ENCODE results near the gene RARG. TPM values are rescaled to one million over a fixed set of nuclear protein-coding genes. Genes with fewer than 3 reads are reported as not detected.
"Not testable (repeated sequence)": the region's sequence is repeated elsewhere in the genome, so short reads cannot be mapped to it uniquely, and the experiment has no call there.

Gene RARG
- polyA plus RNA-seq, 3 donors from 2014 or later, result 2.9 to 10.1 (median 4.7) TPM

DNA sequence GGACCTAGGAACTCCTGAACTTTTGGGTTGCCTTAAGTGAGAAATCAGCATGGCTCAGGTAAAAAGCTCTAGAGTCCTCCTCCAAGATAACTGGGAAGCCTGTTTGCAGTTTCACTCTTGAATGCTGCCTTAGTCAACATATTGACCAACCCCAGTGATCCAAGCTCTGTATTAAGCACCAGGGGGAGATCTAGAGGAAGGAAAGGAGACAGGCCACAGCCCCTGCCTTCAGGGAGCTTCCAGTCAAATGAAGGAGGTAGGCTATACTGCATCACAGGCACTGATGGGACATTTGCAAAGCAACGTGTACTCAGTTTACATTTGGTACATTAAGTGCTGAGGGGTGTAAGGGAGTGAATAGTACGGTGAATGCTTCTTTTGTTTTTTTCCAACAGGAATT is 50.1 kb downstream of the RARG start:
- peaks cover 6 to 18% (median 9%) of the 10 kb centered on the region in 3 donors for H3K27me3 Mint-ChIP-seq (ENCODE audit: low read depth in 3 of 3)
- H3K36me3 Mint-ChIP-seq, result peaks cover 23 to 35% (median 26%) of the 10 kb centered on the region in 3 donors
- H3K27ac Mint-ChIP-seq, result peak overlapping the region in 4 of 6 donors; percentile 87 to 96 (median 92)
- peak overlapping the region; percentile 92 to 94 (median 93) for H3K4me3 Mint-ChIP-seq
- no peaks in the 10 kb centered on the region for H3K9me3 Mint-ChIP-seq
- H3K4me1 Mint-ChIP-seq, result peaks cover 46 to 68% of the 10 kb centered on the region in 2 donors
- no peak for DNase-seq

DNA sequence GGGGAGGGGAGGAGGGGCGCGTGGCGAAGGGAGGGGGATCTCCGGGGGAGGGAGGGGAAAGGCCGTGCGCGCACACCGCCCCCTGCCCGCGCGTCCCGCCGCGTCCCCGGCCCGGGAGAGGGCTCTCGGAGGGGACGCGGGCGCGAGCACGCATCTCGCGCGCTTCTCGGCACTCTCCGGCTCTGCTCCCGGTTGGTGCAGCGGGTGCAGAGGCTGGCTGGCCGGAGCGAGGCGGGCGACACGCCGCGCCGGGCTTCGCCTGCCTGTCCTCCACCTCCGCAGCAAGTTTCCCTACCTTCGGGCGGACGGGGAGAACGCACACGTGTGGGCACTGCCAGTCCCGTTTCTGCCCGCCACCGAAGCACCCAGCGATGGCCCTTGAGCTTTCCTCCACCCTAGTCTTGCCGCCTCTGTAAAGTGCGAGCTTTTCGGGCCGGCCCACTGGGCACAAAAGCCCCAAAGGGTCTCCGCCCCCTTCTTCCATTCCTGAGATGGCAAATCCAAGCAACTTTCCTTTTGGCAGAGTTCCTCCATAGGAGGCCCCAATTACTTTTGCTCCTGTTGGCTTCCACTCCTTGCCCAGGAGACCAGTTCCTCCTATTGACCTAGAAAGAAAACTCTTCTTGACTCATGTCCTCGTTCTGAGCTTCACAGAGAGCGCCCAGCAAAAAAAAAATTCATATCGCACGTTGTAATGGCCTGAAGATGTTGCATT is 50.9 kb downstream of the RARG start:
- H3K4me1 Mint-ChIP-seq, result peaks cover 46 to 63% of the 10 kb centered on the region in 2 donors
- H3K4me3 Mint-ChIP-seq, result peak overlapping the region; percentile 92 to 94 (median 93)
- H3K36me3 Mint-ChIP-seq, result peaks cover 19 to 27% (median 22%) of the 10 kb centered on the region in 3 donors
- peaks cover 6 to 20% (median 9%) of the 10 kb centered on the region in 3 donors for H3K27me3 Mint-ChIP-seq (ENCODE audit: low read depth in 3 of 3)
- H3K27ac Mint-ChIP-seq, result peak overlapping the region; percentile 87 to 96 (median 92)
- DNase-seq, result peak in 1 of 3 donors; percentile 75
- no peaks in the 10 kb centered on the region for H3K9me3 Mint-ChIP-seq

- H3K27ac Mint-ChIP-seq, result peak within 1 kb of the TSS; percentile 90 to 98 (median 96)
- DNase-seq, result peak; percentile 95 to 97 (median 96)
- peaks cover 45 to 56% of the 10 kb centered on the region in 2 donors for H3K4me1 Mint-ChIP-seq
- H3K27me3 Mint-ChIP-seq (ENCODE audit: low read depth in 3 of 3), result peaks cover 6 to 20% (median 7%) of the 10 kb centered on the region in 3 donors
- H3K9me3 Mint-ChIP-seq, result no peaks in the 10 kb centered on the region
- H3K4me3 Mint-ChIP-seq, result peak within 1 kb of the TSS; percentile 92 to 94 (median 93)
- H3K36me3 Mint-ChIP-seq, result peaks cover 13 to 21% (median 19%) of the 10 kb centered on the region in 3 donors
Observed at GRCh38 chr12:53180220-53180930, 51.6 kb downstream of the RARG start, which contains the start of the genes CSAD and ZNF740. Gene CSAD, minus strand, starts transcription at chr12:53180925. Its CDS starts 7,455 bp downstream, at chr12:53173470. Gene ZNF740, plus strand, starts transcription at chr12:53180722. Its CDS starts 1,262 bp downstream, at chr12:53181984.

DNA sequence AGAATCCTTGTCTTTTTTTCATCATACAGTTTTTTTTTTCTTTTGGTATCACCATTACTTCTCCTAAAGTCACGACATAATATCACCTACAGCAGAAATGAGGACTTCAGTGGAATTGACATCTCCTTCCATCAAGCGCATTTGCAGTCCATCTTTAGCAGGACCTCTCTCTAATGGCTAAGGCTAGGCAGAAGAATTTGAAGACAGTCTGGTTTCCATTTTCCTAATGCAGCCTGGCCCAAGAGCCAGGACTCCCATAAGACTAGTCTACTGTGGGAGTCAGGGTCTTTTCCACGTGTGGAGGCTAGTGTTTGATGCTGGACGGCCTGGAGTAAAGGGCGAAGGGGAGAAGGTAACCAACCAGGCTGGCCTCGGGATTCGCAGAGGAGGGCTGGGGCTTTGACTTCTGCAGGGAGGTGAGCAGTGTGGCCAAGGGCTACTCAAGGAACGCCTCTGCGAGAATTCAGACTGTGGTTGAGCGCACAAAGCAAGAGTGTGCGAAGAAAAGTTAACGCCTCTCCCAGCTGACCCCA is 52.3 kb downstream of the RARG start:
- Mint-ChIP-seq H3K27ac (peak overlapping the region; percentile 90 to 98 (median 96)), H3K4me1 (peaks cover 44 to 49% of the 10 kb centered on the region in 2 donors), H3K9me3 (no peaks in the 10 kb centered on the region), H3K27me3 (ENCODE audit: low read depth in 3 of 3) (peaks cover 6 to 20% (median 7%) of the 10 kb centered on the region in 3 donors), H3K4me3 (peak overlapping the region; percentile 89 to 93 (median 91)), H3K36me3 (peaks cover 9 to 19% (median 15%) of the 10 kb centered on the region in 3 donors)
- no peak for DNase-seq

- not testable (repeated sequence) for H3K9me3 Mint-ChIP-seq, DNase-seq
- peaks cover 40 to 43% of the 10 kb centered on the region in 2 donors for H3K4me1 Mint-ChIP-seq
- peaks cover 6 to 18% (median 7%) of the 10 kb centered on the region in 3 donors for H3K27me3 Mint-ChIP-seq (ENCODE audit: low read depth in 3 of 3)
- H3K4me3 Mint-ChIP-seq, result peak overlapping the region in 4 of 5 donors; percentile 33 to 91 (median 90)
- H3K36me3 Mint-ChIP-seq, result peaks cover 5 to 15% (median 8%) of the 10 kb centered on the region in 3 donors
- H3K27ac Mint-ChIP-seq, result peak overlapping the region in 3 of 6 donors; percentile 90 to 97 (median 96)
Observed at GRCh38 chr12:53178803-53179202, 53.2 kb downstream of the RARG start.

- H3K9me3 Mint-ChIP-seq, H3K27ac Mint-ChIP-seq, H3K36me3 Mint-ChIP-seq, DNase-seq, H3K4me3 Mint-ChIP-seq: not testable (repeated sequence)
- Mint-ChIP-seq H3K27me3 (ENCODE audit: low read depth in 3 of 3) (peaks cover 6 to 18% (median 7%) of the 10 kb centered on the region in 3 donors), H3K4me1 (peaks cover 28 to 30% of the 10 kb centered on the region in 2 donors)
Observed at GRCh38 chr12:53177447-53177846, 54.6 kb downstream of the RARG start.

DNA sequence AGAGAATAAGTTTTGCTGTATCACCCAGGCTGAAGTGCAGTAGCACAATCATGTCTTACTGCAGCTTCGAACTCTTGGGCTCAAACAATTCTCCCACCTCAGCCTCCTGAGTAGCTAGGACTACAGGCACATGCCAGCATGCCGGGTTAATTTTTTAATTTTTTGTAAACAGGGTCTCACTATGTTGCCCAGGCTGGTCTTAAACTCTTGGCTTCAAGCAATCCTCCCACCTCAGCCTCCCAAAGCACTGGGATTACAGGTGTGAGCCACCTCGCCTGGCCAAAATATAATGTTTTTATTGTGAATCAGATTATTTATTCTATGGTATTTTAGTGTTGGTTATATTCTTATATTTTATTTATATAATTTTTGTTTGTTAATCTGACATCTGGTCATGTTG is 55.3 kb downstream of the RARG start:
- peaks cover 6 to 18% (median 9%) of the 10 kb centered on the region in 3 donors for H3K27me3 Mint-ChIP-seq (ENCODE audit: low read depth in 3 of 3)
- no peak for DNase-seq
- H3K27ac Mint-ChIP-seq, result no peak overlapping the region
- H3K4me3 Mint-ChIP-seq, result no peak overlapping the region
- H3K9me3 Mint-ChIP-seq, result no peaks in the 10 kb centered on the region
- H3K36me3 Mint-ChIP-seq, result peaks cover 0 to 3% (median 3%) of the 10 kb centered on the region in 3 donors
- H3K4me1 Mint-ChIP-seq, result peaks cover 21 to 23% of the 10 kb centered on the region in 2 donors

DNA sequence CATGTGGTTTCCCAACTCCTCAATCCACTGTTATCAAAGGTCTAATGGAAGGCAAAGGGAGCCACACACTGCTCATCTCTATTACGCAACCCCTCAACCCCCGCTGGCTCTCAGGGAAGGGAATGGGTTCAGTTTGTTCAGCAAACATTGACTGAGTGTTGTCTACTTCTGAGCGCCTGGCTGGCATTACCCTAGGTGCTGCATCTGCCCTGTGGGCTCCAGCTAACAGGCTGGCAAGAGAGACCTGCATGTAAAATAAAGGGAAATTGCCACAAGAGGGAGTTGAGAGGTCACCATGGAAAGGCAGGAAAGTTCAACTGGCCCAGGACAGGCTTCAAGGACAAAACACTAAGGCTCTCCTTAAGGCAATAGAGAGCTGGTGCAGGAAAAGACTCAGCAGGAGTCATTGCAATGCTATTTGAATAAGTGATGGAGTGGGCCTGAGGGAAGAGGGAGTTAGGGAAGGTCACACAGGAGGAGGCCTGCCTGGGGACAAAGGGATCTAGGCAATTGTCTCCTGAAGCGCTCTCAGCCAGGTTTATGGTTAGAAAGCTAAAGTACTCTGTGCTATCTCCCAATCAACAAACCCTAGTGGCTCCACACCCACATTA is 57.0 kb downstream of the RARG start:
- DNase-seq, result no peak

GRCh38 chr12:53173085-53173715 is 58.8 kb downstream of the RARG start:
- no peaks in the 10 kb centered on the region for H3K9me3 Mint-ChIP-seq
- DNase-seq, result no peak
- H3K4me3 Mint-ChIP-seq, result no peak overlapping the region
- H3K36me3 Mint-ChIP-seq, result peaks cover 4 to 11% (median 6%) of the 10 kb centered on the region in 3 donors
- H3K27ac Mint-ChIP-seq, result peak overlapping the region in 1 of 6 donors; percentile 55
- H3K4me1 Mint-ChIP-seq, result no peaks in the 10 kb centered on the region
- peaks cover 2 to 3% (median 3%) of the 10 kb centered on the region in 3 donors for H3K27me3 Mint-ChIP-seq (ENCODE audit: low read depth in 3 of 3)

More for the DNA sequence above, 57.0 kb downstream of the RARG start:
- Mint-ChIP-seq H3K36me3 (peaks cover 3 to 11% (median 6%) of the 10 kb centered on the region in 3 donors), H3K9me3 (no peaks in the 10 kb centered on the region), H3K4me3 (no peak overlapping the region), H3K27me3 (ENCODE audit: low read depth in 3 of 3) (peaks cover 2 to 4% (median 3%) of the 10 kb centered on the region in 3 donors), H3K27ac (no peak overlapping the region), H3K4me1 (peaks cover 11 to 12% of the 10 kb centered on the region in 2 donors)

GRCh38 chr12:53172352-53172751 is 59.7 kb downstream of the RARG start:
- H3K4me3 Mint-ChIP-seq, result no peak overlapping the region
- H3K27ac Mint-ChIP-seq, result no peak overlapping the region
- H3K27me3 Mint-ChIP-seq (ENCODE audit: low read depth in 3 of 3), result peaks cover 2 to 3% (median 3%) of the 10 kb centered on the region in 3 donors
- no peak for DNase-seq
- H3K4me1 Mint-ChIP-seq, result no peaks in the 10 kb centered on the region
- H3K9me3 Mint-ChIP-seq, result no peaks in the 10 kb centered on the region
- peaks cover 4 to 11% (median 6%) of the 10 kb centered on the region in 3 donors for H3K36me3 Mint-ChIP-seq

DNA sequence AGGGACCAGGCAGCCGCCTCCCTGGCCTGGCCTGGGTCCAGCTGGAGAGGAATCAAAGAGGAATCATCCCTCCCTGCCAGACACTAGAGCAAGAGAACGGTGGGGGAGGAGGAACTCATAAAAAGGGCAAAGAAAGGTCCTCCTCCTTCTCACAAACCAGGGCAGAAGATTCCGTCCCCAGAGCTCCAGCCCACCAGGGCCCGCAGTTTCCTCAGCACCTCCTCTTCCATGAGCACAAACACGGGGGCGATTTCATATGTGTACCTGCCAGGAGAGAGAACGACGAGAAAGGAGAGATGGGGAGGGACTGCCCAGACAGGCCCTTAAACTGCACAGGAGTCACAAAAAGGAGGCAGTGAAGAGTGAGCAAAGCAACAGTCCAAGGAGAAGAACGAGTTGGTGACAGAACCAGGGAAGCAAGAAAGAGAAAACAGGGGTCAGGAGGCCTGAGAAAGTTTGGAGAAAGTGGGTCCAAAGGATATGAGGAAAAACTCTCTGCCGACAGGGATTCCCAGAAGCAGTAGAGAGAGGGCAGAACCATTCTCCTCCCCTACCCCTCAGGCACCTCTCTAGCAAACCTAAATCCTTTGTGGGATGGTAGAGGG is 60.2 kb downstream of the RARG start:
- Mint-ChIP-seq H3K4me3 (no peak overlapping the region), H3K4me1 (no peaks in the 10 kb centered on the region), H3K36me3 (peaks cover 4 to 11% (median 6%) of the 10 kb centered on the region in 3 donors), H3K9me3 (no peaks in the 10 kb centered on the region), H3K27me3 (ENCODE audit: low read depth in 3 of 3) (peaks cover 1 to 3% (median 2%) of the 10 kb centered on the region in 3 donors), H3K27ac (no peak overlapping the region)
- DNase-seq, result no peak

- H3K27ac Mint-ChIP-seq, result no peak overlapping the region
- peaks cover under 1 to 3% (median 2%) of the 10 kb centered on the region in 3 donors for H3K27me3 Mint-ChIP-seq (ENCODE audit: low read depth in 3 of 3)
- H3K4me3 Mint-ChIP-seq, result no peak overlapping the region
- peaks cover 7 to 11% (median 10%) of the 10 kb centered on the region in 3 donors for H3K36me3 Mint-ChIP-seq
- H3K9me3 Mint-ChIP-seq, result no peaks in the 10 kb centered on the region
- DNase-seq, result no peak
- no peaks in the 10 kb centered on the region for H3K4me1 Mint-ChIP-seq
Observed at GRCh38 chr12:53170876-53171724, 60.9 kb downstream of the RARG start.
